Lung microvascular endothelial cell (primary cell): ENCODE data around the gene CNOT4. TPM values are rescaled to one million over a fixed set of nuclear protein-coding genes. Genes with fewer than 3 reads are reported as not detected.

Experiments used
- DNase-seq, 2 donors: peaks; one replicate each; pipeline versions ENCODE4 v3.0.0 to v3.0.0-alpha.2; 2010; ENCODE audit warnings: low read depth in 2 of 2
- total RNA-seq: library from RNA; depleted of rRNA; stranded (reverse); fragments of >200 nt; gene quantifications from 2 replicates; pipeline ENCODE4 v1.2.1, GENCODE V29; 2014

Gene CNOT4, protein sequence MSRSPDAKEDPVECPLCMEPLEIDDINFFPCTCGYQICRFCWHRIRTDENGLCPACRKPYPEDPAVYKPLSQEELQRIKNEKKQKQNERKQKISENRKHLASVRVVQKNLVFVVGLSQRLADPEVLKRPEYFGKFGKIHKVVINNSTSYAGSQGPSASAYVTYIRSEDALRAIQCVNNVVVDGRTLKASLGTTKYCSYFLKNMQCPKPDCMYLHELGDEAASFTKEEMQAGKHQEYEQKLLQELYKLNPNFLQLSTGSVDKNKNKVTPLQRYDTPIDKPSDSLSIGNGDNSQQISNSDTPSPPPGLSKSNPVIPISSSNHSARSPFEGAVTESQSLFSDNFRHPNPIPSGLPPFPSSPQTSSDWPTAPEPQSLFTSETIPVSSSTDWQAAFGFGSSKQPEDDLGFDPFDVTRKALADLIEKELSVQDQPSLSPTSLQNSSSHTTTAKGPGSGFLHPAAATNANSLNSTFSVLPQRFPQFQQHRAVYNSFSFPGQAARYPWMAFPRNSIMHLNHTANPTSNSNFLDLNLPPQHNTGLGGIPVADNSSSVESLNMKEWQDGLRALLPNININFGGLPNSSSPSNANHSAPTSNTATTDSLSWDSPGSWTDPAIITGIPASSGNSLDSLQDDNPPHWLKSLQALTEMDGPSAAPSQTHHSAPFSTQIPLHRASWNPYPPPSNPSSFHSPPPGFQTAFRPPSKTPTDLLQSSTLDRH
- total RNA-seq: 6.5 and 9.3 TPM in 2 replicates

DNA sequence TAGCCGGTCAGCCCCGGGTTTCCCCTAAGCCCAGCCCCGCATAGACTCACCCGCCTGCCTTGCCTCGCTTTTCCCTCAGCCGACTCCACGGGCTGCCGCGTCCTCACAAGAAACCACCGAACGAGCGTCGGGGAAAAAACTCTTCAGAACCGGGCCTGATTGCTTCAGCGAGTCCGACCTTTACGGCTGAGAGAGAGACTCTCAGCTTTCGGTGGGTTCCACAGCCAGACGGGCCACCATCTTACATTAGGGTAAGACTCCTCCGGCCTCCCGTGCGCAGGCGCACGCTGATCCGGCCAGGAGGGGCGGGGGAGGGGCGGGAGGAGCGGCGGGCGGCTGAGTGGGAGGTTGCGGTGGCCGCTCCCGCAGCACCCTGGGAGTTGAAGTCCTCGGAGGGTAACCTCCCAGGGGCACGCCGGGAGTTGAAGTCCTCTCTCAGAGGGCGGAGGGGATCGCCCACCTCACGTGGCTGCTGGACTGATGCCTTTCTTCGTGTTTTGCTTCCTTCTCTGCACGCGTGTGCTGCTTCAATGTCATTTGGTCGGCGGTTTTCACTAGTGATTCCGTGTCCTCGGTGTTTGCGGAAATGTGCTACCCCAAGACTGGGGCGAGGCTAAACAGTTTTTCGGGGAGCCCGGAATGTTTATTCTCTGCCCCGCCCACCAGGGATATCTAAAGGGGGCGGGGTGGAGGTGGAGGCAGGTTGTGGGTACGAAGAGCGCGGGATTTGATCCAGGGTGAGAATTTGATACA is at the start of gene CNOT4:
CNOT4 (minus strand) TSS at position 264 of the 753 bp plus-strand sequence. CDS start 71,771 bp downstream, outside the sequence.
- peak; percentile 97 for DNase-seq

- no peak for DNase-seq
These were observed 49.0 kb upstream of the CNOT4 start for GRCh38 chr7:135558881-135559280.

DNA sequence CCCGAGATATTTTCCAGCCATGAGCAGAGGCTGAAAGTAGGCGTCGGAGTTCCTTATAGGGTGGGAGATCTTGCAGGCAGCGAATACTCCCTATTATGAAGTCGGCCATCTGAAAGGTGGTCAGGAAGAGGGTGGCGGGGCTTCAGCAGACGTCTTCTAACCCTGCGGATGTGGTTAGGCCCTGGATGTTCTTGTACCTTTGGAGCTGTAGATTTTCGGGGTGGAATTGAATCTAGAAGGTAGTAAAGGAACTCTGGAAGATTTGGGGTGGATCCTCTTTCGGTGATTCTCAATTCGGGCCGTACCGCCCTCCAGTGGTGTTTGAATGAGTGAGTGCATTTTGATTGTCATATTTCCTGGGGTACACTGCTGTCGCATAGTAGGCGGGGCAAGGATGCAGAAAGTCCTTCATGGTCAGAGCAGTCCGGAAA is 48.5 kb upstream of the CNOT4 start:
- peak; percentile 55 to 60 for DNase-seq

DNA sequence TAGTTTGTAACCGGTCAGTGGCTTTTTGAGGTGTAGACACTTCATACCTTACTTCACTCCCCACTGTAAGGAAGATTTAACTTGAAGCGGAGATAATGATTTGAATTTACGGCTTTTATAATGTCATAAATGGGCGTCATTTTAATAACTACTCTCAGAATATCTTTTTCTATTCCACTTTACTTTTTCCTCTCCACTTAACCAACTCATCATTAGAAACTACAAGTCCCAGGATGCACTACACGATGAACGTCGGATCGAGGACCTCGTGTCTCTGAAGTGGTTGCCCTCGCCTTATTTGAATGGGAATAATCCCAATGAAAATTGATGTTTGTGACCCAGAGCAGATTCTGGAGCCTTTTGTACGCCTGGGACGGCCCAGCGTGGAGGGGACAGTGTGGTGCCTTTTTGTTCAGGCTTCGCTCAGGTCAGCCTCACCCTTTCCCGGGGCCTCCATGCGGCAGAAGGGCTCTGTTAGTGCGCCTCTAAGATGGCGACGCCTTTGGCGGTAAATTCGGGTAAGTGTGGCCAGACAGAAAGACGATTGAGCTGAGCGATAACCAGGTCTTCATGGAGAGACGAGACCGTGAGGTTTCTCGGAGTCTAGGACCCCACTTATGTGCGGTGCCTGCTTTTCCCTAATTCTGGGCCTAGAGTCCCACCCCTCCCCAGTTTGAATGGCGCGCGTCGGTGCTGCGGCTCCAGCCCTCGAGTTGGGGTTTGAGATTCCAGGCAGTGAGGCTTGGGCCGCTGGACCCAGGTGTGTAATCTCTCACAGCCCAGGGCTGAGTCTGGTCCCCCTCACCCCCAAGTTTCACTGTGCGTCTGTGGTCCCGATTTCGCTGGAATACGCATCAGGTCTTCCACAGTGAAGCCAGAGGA is 47.8 kb upstream of the CNOT4 start, which contains the start of gene NUP205:
NUP205 (plus strand) TSS at position 463 of the 882 bp plus-strand sequence; CDS start at position 491, 28 bp downstream.
- DNase-seq: peak; percentile 83 to 90

GRCh38 chr7:135553346-135553745 is 43.4 kb upstream of the CNOT4 start:
- no peak for DNase-seq

DNA sequence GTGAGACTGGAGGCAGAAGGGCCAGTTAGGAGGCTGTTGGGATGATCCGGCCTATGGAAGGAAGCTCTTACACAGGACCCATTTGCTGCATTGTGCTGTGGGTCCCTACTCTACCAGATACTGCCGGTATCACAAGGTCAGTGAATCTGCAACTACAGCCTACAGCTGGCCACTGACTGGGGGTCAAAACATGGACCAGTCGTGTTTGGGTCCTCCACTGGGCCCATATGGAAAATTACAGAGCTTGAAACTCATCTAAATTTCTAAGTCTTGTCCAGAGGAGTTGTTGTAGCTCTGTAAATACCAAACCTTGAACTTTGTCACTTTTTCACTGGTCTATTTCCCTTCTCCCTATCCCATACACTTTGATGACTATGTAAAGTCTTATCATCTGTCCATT is 42.2 kb upstream of the CNOT4 start:
- DNase-seq: no peak

- DNase-seq: no peak
These were observed 40.3 kb upstream of the CNOT4 start for GRCh38 chr7:135550196-135550595.

DNA sequence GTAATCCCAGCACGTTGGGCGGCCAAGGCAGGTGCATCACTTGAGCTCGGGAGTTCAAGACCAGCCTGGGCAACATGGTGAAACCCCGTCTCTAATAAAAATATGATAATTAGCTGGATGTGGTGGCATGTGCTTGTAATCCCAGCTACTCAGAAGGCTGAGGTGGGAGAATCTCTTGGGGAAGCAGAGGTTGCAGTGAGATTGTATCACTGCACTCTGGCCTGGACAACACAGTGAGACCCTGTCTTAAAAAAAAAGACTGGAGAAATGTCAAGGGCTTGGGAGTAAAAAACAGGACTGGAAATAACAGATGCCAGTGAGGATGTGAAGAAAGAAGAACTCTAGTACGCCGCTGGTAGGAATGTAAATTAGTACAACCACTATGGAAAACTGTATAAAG is 31.1 kb upstream of the CNOT4 start:
- DNase-seq: no peak

DNA sequence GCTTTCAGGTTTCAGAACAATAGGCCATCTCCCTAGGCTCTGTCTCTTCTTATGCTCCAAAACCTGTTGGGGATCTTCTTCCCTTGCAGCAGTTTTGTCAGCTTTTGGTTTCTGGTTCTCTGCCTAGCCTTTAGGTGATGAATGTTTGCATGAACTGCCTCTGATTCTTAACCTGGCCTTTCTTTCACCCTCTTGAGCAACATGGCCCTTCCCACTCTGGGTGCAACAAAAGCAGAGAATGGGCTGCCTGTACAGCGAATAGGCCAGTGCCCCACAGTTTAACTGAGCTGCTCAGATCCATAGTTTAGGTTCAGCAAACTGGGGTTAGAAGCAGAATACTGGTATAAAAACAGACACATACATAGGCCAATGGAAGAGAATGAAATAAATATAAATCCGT is 29.7 kb upstream of the CNOT4 start:
- no peak for DNase-seq

GRCh38 chr7:135538376-135538775 is 28.5 kb upstream of the CNOT4 start:
- DNase-seq: no peak

DNA sequence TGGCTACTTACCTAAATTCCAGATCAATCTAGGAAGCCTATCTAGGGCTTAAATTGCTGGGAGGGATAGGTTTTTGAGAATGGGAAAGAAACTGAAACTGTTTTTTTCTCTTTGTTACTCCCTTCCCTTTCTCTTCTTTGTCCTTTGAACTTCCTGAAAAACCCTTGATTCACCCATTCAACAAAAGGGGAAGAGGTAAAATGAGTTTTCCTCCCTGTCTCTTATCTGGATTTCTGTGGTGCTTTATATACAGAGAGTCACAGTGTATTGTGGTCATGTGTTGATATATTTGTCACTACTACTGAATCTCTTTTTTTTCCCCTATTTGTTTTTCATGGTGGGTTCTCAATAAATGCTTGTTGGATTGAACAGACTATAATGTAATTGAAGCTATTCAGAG is 28.0 kb upstream of the CNOT4 start:
- peak in 1 of 2 donors; percentile 15 for DNase-seq

- DNase-seq: no peak
These were observed 27.6 kb upstream of the CNOT4 start for GRCh38 chr7:135537453-135537852.

- DNase-seq: no peak
These were observed 26.2 kb upstream of the CNOT4 start for GRCh38 chr7:135536150-135536549.

- no peak for DNase-seq
These were observed 17.1 kb upstream of the CNOT4 start for GRCh38 chr7:135527025-135527424.

DNA sequence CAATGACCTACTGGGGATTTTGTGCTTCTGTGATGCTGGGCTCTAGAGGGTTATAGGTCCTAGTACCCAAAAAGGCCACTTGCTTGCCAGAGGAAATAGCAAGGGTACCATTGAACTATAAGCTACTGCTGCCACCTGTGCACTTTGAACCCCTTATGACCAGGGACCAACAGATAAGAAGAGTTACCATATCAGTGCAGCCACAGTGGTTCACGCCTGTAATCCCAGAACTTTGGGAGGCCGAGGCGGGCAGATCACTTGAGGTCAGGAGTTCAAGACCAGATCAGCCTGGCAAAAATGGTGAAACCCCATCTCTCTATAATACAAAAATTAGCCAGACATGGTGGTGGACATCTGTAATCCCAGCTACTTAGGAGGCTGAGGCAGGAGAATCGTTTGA is 15.5 kb upstream of the CNOT4 start:
- DNase-seq: no peak

DNA sequence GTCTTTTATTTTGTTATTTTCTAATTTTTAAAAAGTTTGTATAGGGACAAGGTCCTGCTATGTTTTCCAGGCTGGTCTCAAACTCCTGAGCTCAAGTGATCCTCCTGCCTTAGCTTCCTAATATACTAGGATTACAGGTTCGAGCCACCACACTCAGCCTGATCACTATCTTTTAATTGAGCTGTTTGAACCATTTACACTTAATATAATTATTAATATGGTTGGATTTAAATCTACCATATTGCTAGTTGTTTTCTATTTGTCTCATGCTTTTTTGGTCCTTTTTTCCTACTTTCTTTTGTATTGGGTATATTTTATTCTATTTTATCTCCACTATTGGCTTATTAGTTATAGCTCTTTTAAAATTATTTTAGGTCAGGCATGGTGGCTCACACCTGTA is 13.2 kb upstream of the CNOT4 start:
- DNase-seq: no peak

DNA sequence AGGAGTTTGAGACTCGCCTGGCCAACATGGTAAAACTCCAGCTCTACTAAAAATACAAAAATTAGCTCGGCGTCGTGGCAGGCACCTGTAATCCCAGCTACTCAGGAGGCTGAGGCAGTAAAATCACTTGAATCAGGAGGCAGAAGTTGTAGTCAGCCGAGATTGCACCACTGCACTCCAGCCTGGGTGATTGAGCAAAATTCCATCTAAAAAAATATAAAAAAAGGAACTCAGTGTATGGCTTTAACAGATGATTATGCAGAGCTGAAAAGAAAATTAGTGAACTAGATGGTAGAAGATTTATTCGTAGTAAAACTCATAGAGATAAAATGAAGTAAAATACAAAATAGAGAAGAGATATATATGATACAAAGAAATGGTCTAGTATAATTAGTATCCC is 12.6 kb upstream of the CNOT4 start:
- DNase-seq: no peak

DNA sequence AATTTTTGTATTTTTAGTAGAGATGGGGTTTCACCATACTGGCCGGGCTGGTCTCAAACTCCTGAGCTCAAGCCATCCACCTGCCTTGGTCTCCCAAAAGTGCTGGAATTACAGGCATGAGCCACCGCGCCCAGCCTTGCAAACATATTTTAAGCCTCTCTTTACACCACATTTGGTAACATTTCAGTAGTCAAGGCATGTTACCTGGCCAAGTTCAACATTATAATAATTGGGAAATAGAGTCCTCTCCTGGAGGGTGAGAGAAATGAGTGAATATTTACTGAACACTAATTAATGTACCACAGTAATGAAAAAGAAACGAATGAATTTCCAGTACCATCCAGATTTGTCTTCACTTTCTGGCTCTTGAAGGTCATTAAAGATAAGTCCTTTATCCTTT is 10.0 kb upstream of the CNOT4 start:
- DNase-seq: no peak

DNA sequence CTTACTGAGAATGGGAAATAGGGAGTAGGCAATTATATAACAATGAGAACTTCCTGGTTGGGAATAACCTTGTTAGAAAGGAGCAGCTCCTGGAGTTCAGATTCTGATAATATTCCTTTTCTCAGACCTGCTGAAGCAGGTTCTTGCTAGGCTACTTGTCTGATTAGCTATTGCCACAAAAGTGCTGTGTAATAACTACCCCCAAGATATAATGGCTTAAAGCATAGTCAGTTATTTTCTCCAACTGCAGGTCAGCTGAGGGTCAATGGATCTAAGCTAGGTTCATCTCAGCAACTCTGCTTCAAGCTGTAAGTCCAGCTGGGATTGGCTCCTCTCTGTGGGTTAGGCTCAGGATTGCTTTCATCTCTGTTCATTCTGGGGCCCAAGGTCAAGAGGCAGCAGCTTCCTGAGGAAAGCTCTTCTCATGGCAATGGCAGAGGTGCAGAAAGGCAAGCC is 9.4 kb upstream of the CNOT4 start:
- DNase-seq: peak; percentile 57 to 90

- no peak for DNase-seq
These were observed 8.8 kb upstream of the CNOT4 start for GRCh38 chr7:135518748-135519147.

DNA sequence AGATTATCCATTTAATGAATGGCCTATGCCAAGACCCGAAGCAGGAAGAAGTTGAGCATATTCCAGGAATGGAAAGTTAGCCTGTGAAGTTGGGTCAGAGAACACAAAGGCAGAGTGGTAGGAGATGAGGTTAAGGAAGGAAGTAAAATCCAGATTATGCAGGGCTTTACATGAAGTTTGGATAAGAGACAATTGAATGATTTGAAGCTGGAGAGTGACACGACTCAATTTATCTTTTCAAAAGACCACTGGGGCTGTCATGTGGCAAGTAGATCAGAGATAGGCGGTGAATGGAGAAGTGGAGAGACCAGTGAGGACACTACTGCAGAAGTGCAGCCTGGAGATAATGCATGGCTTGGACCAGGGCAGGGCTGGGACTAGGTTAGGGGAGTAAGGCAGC is 7.2 kb upstream of the CNOT4 start:
- no peak for DNase-seq
